ENCODE measurements around the gene SLC28A1.

GRCh38 chr15:84990507-84990906 is 106.0 kb downstream of the SLC28A1 start:
- no peak for TF ChIP-seq CTCF (IDR thresholded peaks at IDR 0.05)
- TF ChIP-seq EZH2 (IDR thresholded peaks at IDR 0.05; ENCODE audit: borderline replicate concordance, insufficient read depth, low read depth, low read length, poor library complexity, severe bottlenecking): no peak

Data from B cell (primary cell).